Gastroesophageal sphincter (tissue), 3 donors: ENCODE measurements around the gene TPBGL.

Experiments used
- CTCF ChIP-seq, 4 experiments: fragments of 200-600 bp in 2 of 4; fragments of 450-650 bp in 2 of 4; sonication (generic) in 1 of 4; IDR thresholded peaks; one replicate each; pipeline ENCODE4 v1.5.1; 2017 to 2019; ENCODE audit warnings: antibody characterized with exemption in 4 of 4, mild to moderate bottlenecking in 2 of 4, moderate library complexity in 2 of 4
- POLR2A ChIP-seq, 2 donors: fragments of 450-650 bp; IDR thresholded peaks; one replicate each; pipeline ENCODE4 v1.6.1; 2017; ENCODE audit warnings: antibody characterized with exemption in 2 of 2, mild to moderate bottlenecking in 2 of 2, moderate library complexity in 1 of 2
- POLR2AphosphoS5 ChIP-seq: sonication (generic); formaldehyde crosslinking; IDR thresholded peaks from one replicate; pipeline ENCODE4 v1.6.1; 2017; ENCODE audit warnings: antibody characterized with exemption

GRCh38 chr11:75200051-75200450 is 40.5 kb upstream of the TPBGL start:
- TF ChIP-seq CTCF (IDR thresholded peaks at IDR 0.05) (no peak), POLR2A (IDR thresholded peaks at IDR 0.05) (no peak), POLR2AphosphoS5 (no peak)
